ENCODE results near the gene PTPRT.

Gene PTPRT

GRCh38 chr20:43189554-43190331, at the start of gene PTPRT:
PTPRT (minus strand) TSS chr20:43189906; CDS start chr20:43189733, 173 bp downstream.
- H3K4me3 ChIP-seq (ENCODE audit: low read depth in 1 of 5, low read length in 5 of 5): no peak within 1 kb of the TSS
- peaks cover 14 to 41% (median 29%) of the 10 kb centered on the region in 5 donors for H3K27me3 ChIP-seq (ENCODE audit: control insufficient read depth in 5 of 5, insufficient read depth in 4 of 5, low read length in 5 of 5)
- no peaks in the 10 kb centered on the region for H3K36me3 ChIP-seq (ENCODE audit: control insufficient read depth in 5 of 5, insufficient read depth in 5 of 5, low read length in 5 of 5)
- no peak within 1 kb of the TSS for H3K27ac ChIP-seq (ENCODE audit: low read depth, low read length)
- H3K9ac ChIP-seq (ENCODE audit: low read length in 5 of 5): no peak within 1 kb of the TSS
- peaks cover 0 to 21% (median 15%) of the 10 kb centered on the region in 5 donors for H3K4me1 ChIP-seq (ENCODE audit: control insufficient read depth in 5 of 5, insufficient read depth in 5 of 5, low read length in 5 of 5)
- H3K9me3 ChIP-seq (ENCODE audit: control insufficient read depth in 5 of 5, low read length in 5 of 5): no peaks in the 10 kb centered on the region

DNA sequence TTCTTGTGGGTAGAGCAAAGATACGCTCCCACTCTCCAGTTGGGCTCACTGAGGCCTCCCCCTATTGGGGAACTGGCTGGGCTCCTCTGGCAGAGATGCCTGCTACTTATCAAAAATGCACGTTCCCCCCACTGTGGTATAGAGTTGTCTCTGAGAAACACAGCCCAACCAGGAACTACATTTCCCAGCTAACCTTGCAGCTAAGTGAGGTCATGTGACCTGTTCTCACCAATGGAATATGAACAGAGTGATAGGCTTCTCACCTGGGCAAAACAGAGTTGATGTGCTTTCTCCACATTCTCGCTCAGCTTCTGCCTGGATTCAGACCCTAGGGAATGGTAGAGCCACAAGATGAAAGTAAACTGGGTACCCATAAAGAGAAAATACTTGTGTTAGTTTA, 49.1 kb upstream of the PTPRT start:
- Histone ChIP-seq H3K9me3 (ENCODE audit: control insufficient read depth in 5 of 5, low read length in 5 of 5) (peaks cover 0 to 7% (median 0%) of the 10 kb centered on the region in 5 donors), H3K36me3 (ENCODE audit: control insufficient read depth in 5 of 5, insufficient read depth in 5 of 5, low read length in 5 of 5) (no peaks in the 10 kb centered on the region), H3K4me3 (ENCODE audit: low read depth in 1 of 5, low read length in 5 of 5) (no peak overlapping the region), H3K4me1 (ENCODE audit: control insufficient read depth in 5 of 5, insufficient read depth in 5 of 5, low read length in 5 of 5) (no peaks in the 10 kb centered on the region), H3K9ac (ENCODE audit: low read length in 5 of 5) (no peak overlapping the region), H3K27me3 (ENCODE audit: control insufficient read depth in 5 of 5, insufficient read depth in 4 of 5, low read length in 5 of 5) (peaks cover 0 to 11% (median 10%) of the 10 kb centered on the region in 5 donors), H3K27ac (ENCODE audit: low read depth, low read length) (no peak overlapping the region)

GRCh38 chr20:43238266-43238665, 48.6 kb upstream of the PTPRT start:
- H3K4me1 ChIP-seq (ENCODE audit: control insufficient read depth in 5 of 5, insufficient read depth in 5 of 5, low read length in 5 of 5): no peaks in the 10 kb centered on the region
- H3K4me3 ChIP-seq (ENCODE audit: low read depth in 1 of 5, low read length in 5 of 5): no peak overlapping the region
- H3K9ac ChIP-seq (ENCODE audit: low read length in 5 of 5): no peak overlapping the region
- H3K9me3 ChIP-seq (ENCODE audit: control insufficient read depth in 5 of 5, low read length in 5 of 5): peaks cover 0 to 7% (median 0%) of the 10 kb centered on the region in 5 donors
- peaks cover 0 to 11% (median 10%) of the 10 kb centered on the region in 5 donors for H3K27me3 ChIP-seq (ENCODE audit: control insufficient read depth in 5 of 5, insufficient read depth in 4 of 5, low read length in 5 of 5)
- no peaks in the 10 kb centered on the region for H3K36me3 ChIP-seq (ENCODE audit: control insufficient read depth in 5 of 5, insufficient read depth in 5 of 5, low read length in 5 of 5)
- H3K27ac ChIP-seq (ENCODE audit: low read depth, low read length): no peak overlapping the region

- H3K4me3 ChIP-seq (ENCODE audit: low read depth in 1 of 5, low read length in 5 of 5): no peak overlapping the region
- no peaks in the 10 kb centered on the region for H3K36me3 ChIP-seq (ENCODE audit: control insufficient read depth in 5 of 5, insufficient read depth in 5 of 5, low read length in 5 of 5)
- H3K9ac ChIP-seq (ENCODE audit: low read length in 5 of 5): no peak overlapping the region
- H3K27me3 ChIP-seq (ENCODE audit: control insufficient read depth in 5 of 5, insufficient read depth in 4 of 5, low read length in 5 of 5): peaks cover 0 to 10% (median 5%) of the 10 kb centered on the region in 5 donors
- no peaks in the 10 kb centered on the region for H3K4me1 ChIP-seq (ENCODE audit: control insufficient read depth in 5 of 5, insufficient read depth in 5 of 5, low read length in 5 of 5)
- no peak overlapping the region for H3K27ac ChIP-seq (ENCODE audit: low read depth, low read length)
- H3K9me3 ChIP-seq (ENCODE audit: control insufficient read depth in 5 of 5, low read length in 5 of 5): peaks cover 0 to 7% (median 0%) of the 10 kb centered on the region in 5 donors
Measured at GRCh38 chr20:43237651-43238168, 48.0 kb upstream of the PTPRT start.

GRCh38 chr20:43235998-43236397, 46.3 kb upstream of the PTPRT start:
- Histone ChIP-seq H3K27me3 (ENCODE audit: control insufficient read depth in 5 of 5, insufficient read depth in 4 of 5, low read length in 5 of 5) (peaks cover 0 to 12% (median 5%) of the 10 kb centered on the region in 5 donors), H3K9me3 (ENCODE audit: control insufficient read depth in 5 of 5, low read length in 5 of 5) (peaks cover 0 to 7% (median 0%) of the 10 kb centered on the region in 5 donors), H3K9ac (ENCODE audit: low read length in 5 of 5) (no peak overlapping the region), H3K4me1 (ENCODE audit: control insufficient read depth in 5 of 5, insufficient read depth in 5 of 5, low read length in 5 of 5) (no peaks in the 10 kb centered on the region), H3K4me3 (ENCODE audit: low read depth in 1 of 5, low read length in 5 of 5) (no peak overlapping the region), H3K27ac (ENCODE audit: low read depth, low read length) (no peak overlapping the region), H3K36me3 (ENCODE audit: control insufficient read depth in 5 of 5, insufficient read depth in 5 of 5, low read length in 5 of 5) (no peaks in the 10 kb centered on the region)

GRCh38 chr20:43231829-43232228, 42.1 kb upstream of the PTPRT start:
- peaks cover 0 to 5% (median 3%) of the 10 kb centered on the region in 5 donors for H3K27me3 ChIP-seq (ENCODE audit: control insufficient read depth in 5 of 5, insufficient read depth in 4 of 5, low read length in 5 of 5)
- H3K27ac ChIP-seq (ENCODE audit: low read depth, low read length): no peak overlapping the region
- no peaks in the 10 kb centered on the region for H3K4me1 ChIP-seq (ENCODE audit: control insufficient read depth in 5 of 5, insufficient read depth in 5 of 5, low read length in 5 of 5)
- H3K4me3 ChIP-seq (ENCODE audit: low read depth in 1 of 5, low read length in 5 of 5): no peak overlapping the region
- H3K36me3 ChIP-seq (ENCODE audit: control insufficient read depth in 5 of 5, insufficient read depth in 5 of 5, low read length in 5 of 5): no peaks in the 10 kb centered on the region
- H3K9me3 ChIP-seq (ENCODE audit: control insufficient read depth in 5 of 5, low read length in 5 of 5): no peaks in the 10 kb centered on the region
- no peak overlapping the region for H3K9ac ChIP-seq (ENCODE audit: low read length in 5 of 5)

GRCh38 chr20:43229696-43230095, 40.0 kb upstream of the PTPRT start:
- Histone ChIP-seq H3K4me1 (ENCODE audit: control insufficient read depth in 5 of 5, insufficient read depth in 5 of 5, low read length in 5 of 5) (no peaks in the 10 kb centered on the region), H3K9me3 (ENCODE audit: control insufficient read depth in 5 of 5, low read length in 5 of 5) (no peaks in the 10 kb centered on the region), H3K4me3 (ENCODE audit: low read depth in 1 of 5, low read length in 5 of 5) (no peak overlapping the region), H3K9ac (ENCODE audit: low read length in 5 of 5) (no peak overlapping the region), H3K36me3 (ENCODE audit: control insufficient read depth in 5 of 5, insufficient read depth in 5 of 5, low read length in 5 of 5) (no peaks in the 10 kb centered on the region), H3K27ac (ENCODE audit: low read depth, low read length) (no peak overlapping the region), H3K27me3 (ENCODE audit: control insufficient read depth in 5 of 5, insufficient read depth in 4 of 5, low read length in 5 of 5) (peaks cover 0 to 5% (median 3%) of the 10 kb centered on the region in 5 donors)

GRCh38 chr20:43220612-43221011, 30.9 kb upstream of the PTPRT start:
- Histone ChIP-seq H3K9ac (ENCODE audit: low read length in 5 of 5) (no peak overlapping the region), H3K27me3 (ENCODE audit: control insufficient read depth in 5 of 5, insufficient read depth in 4 of 5, low read length in 5 of 5) (peaks cover 0 to 13% (median 2%) of the 10 kb centered on the region in 5 donors), H3K27ac (ENCODE audit: low read depth, low read length) (no peak overlapping the region), H3K4me3 (ENCODE audit: low read depth in 1 of 5, low read length in 5 of 5) (no peak overlapping the region), H3K36me3 (ENCODE audit: control insufficient read depth in 5 of 5, insufficient read depth in 5 of 5, low read length in 5 of 5) (no peaks in the 10 kb centered on the region), H3K4me1 (ENCODE audit: control insufficient read depth in 5 of 5, insufficient read depth in 5 of 5, low read length in 5 of 5) (peaks cover 0 to 3% (median 0%) of the 10 kb centered on the region in 5 donors), H3K9me3 (ENCODE audit: control insufficient read depth in 5 of 5, low read length in 5 of 5) (no peaks in the 10 kb centered on the region)

DNA sequence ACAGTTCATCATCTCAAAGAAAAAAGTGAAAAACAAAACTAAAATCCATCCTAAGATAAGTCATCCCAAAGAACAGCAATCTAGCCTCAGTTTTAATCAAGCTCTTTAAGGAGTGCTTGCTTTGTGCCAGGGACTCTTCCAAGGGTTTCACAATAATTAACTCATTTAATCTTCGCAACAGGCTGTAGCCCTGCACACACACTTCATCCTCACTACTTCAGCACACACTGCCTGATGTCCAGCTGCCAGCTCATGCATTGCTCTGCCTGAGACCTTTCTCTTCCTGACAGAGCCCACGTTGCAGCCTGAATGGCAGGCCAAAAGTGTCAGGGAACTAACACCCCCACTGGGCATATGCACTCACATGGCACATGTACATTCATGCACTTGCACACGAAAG, 21.2 kb upstream of the PTPRT start:
- H3K27ac ChIP-seq (ENCODE audit: low read depth, low read length): no peak overlapping the region

DNA sequence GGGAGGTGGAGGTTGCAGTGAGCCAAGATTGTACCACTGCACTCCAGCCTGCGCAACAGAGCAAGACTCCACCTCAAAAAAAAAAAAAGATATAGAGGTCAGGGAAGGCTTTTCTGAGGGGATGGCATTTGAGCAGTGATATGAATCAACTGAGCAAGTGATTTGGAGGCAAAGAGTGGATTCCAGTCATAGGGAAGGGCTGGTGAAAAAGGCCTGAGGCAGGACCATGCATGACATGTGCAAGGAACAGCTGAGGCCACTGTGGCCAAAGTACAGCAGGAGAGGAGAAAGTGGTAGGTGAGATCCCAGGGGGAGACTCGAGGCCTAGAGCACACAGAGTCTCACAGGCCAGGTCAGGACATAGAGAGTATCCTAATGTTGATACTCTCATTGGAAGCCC, 20.1 kb upstream of the PTPRT start:
- Histone ChIP-seq H3K27me3 (ENCODE audit: control insufficient read depth in 5 of 5, insufficient read depth in 4 of 5, low read length in 5 of 5) (peaks cover 0 to 2% (median 0%) of the 10 kb centered on the region in 5 donors), H3K4me3 (ENCODE audit: low read depth in 1 of 5, low read length in 5 of 5) (no peak overlapping the region), H3K36me3 (ENCODE audit: control insufficient read depth in 5 of 5, insufficient read depth in 5 of 5, low read length in 5 of 5) (no peaks in the 10 kb centered on the region), H3K27ac (ENCODE audit: low read depth, low read length) (no peak overlapping the region), H3K4me1 (ENCODE audit: control insufficient read depth in 5 of 5, insufficient read depth in 5 of 5, low read length in 5 of 5) (no peaks in the 10 kb centered on the region), H3K9me3 (ENCODE audit: control insufficient read depth in 5 of 5, low read length in 5 of 5) (no peaks in the 10 kb centered on the region), H3K9ac (ENCODE audit: low read length in 5 of 5) (no peak overlapping the region)

More for the DNA sequence above, 21.2 kb upstream of the PTPRT start:
- Histone ChIP-seq H3K36me3 (ENCODE audit: control insufficient read depth in 5 of 5, insufficient read depth in 5 of 5, low read length in 5 of 5) (no peaks in the 10 kb centered on the region), H3K27me3 (ENCODE audit: control insufficient read depth in 5 of 5, insufficient read depth in 4 of 5, low read length in 5 of 5) (peaks cover 0 to 7% (median 2%) of the 10 kb centered on the region in 5 donors), H3K9me3 (ENCODE audit: control insufficient read depth in 5 of 5, low read length in 5 of 5) (no peaks in the 10 kb centered on the region), H3K4me1 (ENCODE audit: control insufficient read depth in 5 of 5, insufficient read depth in 5 of 5, low read length in 5 of 5) (no peaks in the 10 kb centered on the region), H3K4me3 (ENCODE audit: low read depth in 1 of 5, low read length in 5 of 5) (no peak overlapping the region), H3K9ac (ENCODE audit: low read length in 5 of 5) (no peak overlapping the region)
